PC-3 (cell line): ENCODE results near the gene TMEM164. TPM values are rescaled to one million over a fixed set of nuclear protein-coding genes. Genes with fewer than 3 reads are reported as not detected.
A peak's percentile ranks its signal among the peaks of the same experiment; 100 is the strongest.

Source experiments
- ATAC-seq: fragments of 200-7000 bp; cut with Tn5 transposase; 2 replicates; pipeline ENCODE4 v1.9.1; 2020; ENCODE audit warnings: mild to moderate bottlenecking, moderate library complexity
- BruUV-seq: library from RNA; stranded (reverse); fragments of 400-500 nt; replicated peaks from 2 replicates; lab custom pipeline; 2021; lab: Mats Ljungman, UMichigan
- CTCF ChIA-PET: fragments of 300-600 bp; sonication (Branson Sonifier 250); formaldehyde crosslinking; loops from one replicate; lab custom pipeline; 2022; ENCODE audit warnings: antibody characterized with exemption; lab: Charles Lee
- POLR2A ChIA-PET: fragments of 300-600 bp; sonication (Branson Sonifier 250); formaldehyde crosslinking; loops from one replicate; lab custom pipeline; 2022; ENCODE audit warnings: antibody characterized with exemption; ENCODE audit not compliant: unreplicated experiment; lab: Charles Lee
- DNase-seq: peaks from one replicate; pipeline ENCODE4 v3.0.0-alpha.2; 2015
- H2AFZ ChIP-seq: fragments of 300-600 bp; sonication (generic); 2 replicates; pipeline ENCODE4 v1.6.0; 2016; ENCODE audit warnings: antibody characterized with exemption, low read length
- H3F3A ChIP-seq: fragments of 300-600 bp; sonication (generic); one replicate; pipeline ENCODE4 v1.6.0; 2017; ENCODE audit warnings: antibody characterized with exemption, low read length, control low read depth, mild to moderate bottlenecking; ENCODE audit not compliant: unreplicated experiment
- H3K27ac ChIP-seq: fragments of 300-600 bp; sonication (generic); 2 replicates; pipeline ENCODE4 v1.5.1; 2016; ENCODE audit warnings: mild to moderate bottlenecking, low read length
- H3K27me3 ChIP-seq: fragments of 300-600 bp; sonication (generic); 2 replicates; pipeline ENCODE4 v1.6.1; 2016; ENCODE audit warnings: low read length, mixed read lengths
- H3K36me3 ChIP-seq: fragments of 300-600 bp; sonication (generic); 2 replicates; pipeline ENCODE4 v1.6.1; 2016; ENCODE audit warnings: low read depth, mixed run types, low read length, mixed read lengths
- H3K4me1 ChIP-seq: fragments of 300-600 bp; sonication (generic); 2 replicates; pipeline ENCODE4 v1.5.1; 2016; ENCODE audit warnings: low read length; ENCODE audit not compliant: insufficient read depth
- H3K4me2 ChIP-seq: fragments of 300-600 bp; sonication (generic); 2 replicates; pipeline ENCODE4 v1.6.0; 2016; ENCODE audit warnings: low read length
- H3K4me3 ChIP-seq: fragments of 300-600 bp; sonication (generic); 2 replicates; pipeline ENCODE4 v1.5.1; 2016; ENCODE audit warnings: mild to moderate bottlenecking, low read length, mixed read lengths
- H3K79me2 ChIP-seq: fragments of 300-600 bp; sonication (generic); 2 replicates; pipeline ENCODE4 v1.6.1; 2017; ENCODE audit warnings: low read length, mixed read lengths
- H3K9ac ChIP-seq: fragments of 300-600 bp; sonication (generic); 2 replicates; pipeline ENCODE4 v1.6.0; 2016; ENCODE audit warnings: mild to moderate bottlenecking, low read length
- H3K9me2 ChIP-seq: fragments of 300-600 bp; sonication (generic); replicated peaks from 2 replicates; pipeline ENCODE4 v1.6.1; 2016; ENCODE audit warnings: mixed run types, low read length, mixed read lengths
- H3K9me3 ChIP-seq: fragments of 300-600 bp; sonication (generic); 2 replicates; pipeline ENCODE4 v1.6.1; 2016; ENCODE audit warnings: low read length, mixed read lengths
- H4K20me1 ChIP-seq: fragments of 300-600 bp; sonication (generic); 2 replicates; pipeline ENCODE4 v1.6.1; 2016; ENCODE audit warnings: low read length, mixed read lengths
- EZH2 ChIP-seq: fragments of 300-600 bp; sonication (generic); IDR thresholded peaks from one replicate; pipeline ENCODE4 v1.6.1; 2017; ENCODE audit warnings: antibody characterized with exemption, mild to moderate bottlenecking, low read length; ENCODE audit not compliant: unreplicated experiment
- EZH2phosphoT487 ChIP-seq: fragments of 300-600 bp; sonication (generic); IDR thresholded peaks from 2 replicates; pipeline ENCODE4 v1.6.1; 2018; ENCODE audit warnings: mild to moderate bottlenecking, antibody characterized with exemption, low read length, borderline replicate concordance
- intact Hi-C: fragments of 100-400 bp; cut with micrococcal nuclease; formaldehyde crosslinking; loops from 2 replicates; pipeline ENCODE4 v1.9.0; 2023
- total RNA-seq: library from RNA; depleted of rRNA; stranded (reverse); fragments of >200 nt; gene quantifications from 2 replicates; pipeline ENCODE4 v1.2.3, GENCODE V29; 2014
- TF ChIP-seq, protein P1 (sequence below): fragments of 300-600 bp; sonication (generic); conservative IDR thresholded peaks from 2 replicates; pipeline ENCODE4 v1.5.1; 2017; ENCODE audit warnings: antibody characterized with exemption, low read depth, mild to moderate bottlenecking, low read length

The TMEM164 gene
- total RNA-seq, 1 experiment from 2014 or later: 26.6 TPM

DNA sequence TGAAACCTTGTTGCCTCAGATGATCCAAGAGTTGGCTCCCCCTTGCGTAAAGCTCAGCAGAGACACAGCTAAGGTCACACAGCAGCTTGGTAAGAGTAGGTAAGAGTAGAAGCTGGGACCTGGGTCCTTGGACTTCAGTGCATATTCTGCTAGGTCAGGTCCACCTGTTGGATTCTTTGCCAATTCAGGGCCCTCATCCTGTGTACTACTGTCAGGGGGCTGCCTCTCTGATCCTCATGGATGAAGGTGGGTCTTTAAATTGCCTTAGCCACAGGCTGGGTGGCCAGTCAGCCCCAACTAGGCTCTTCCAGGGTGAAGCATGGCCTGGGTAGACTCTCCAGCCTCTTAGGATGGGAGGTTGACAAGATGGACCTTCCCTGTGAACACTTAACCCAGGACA lies 159.2 kb downstream of the TMEM164 start:
- no TSS peak for BruUV-seq
- peaks cover 14% of the 10 kb centered on the region for H3K79me2 ChIP-seq
- no peaks in the 10 kb centered on the region for H3K27me3 ChIP-seq
- peak overlapping the region; percentile 7; the same call in 1 of the 2 replicates for H3K9ac ChIP-seq
- ChIA-PET CTCF (interaction anchor here (0.6 kb wide), 1 partner anchor 243 kb away, joined by 3 read pairs; no protein-coding TSS in a partner anchor), POLR2A (interaction anchor here (0.6 kb wide), 1 partner anchor 48 kb away, joined by 3 read pairs; no protein-coding TSS in a partner anchor)
- H2AFZ ChIP-seq: no peak overlapping the region
- no peaks in the 10 kb centered on the region for H3K9me3 ChIP-seq
- H3K4me3 ChIP-seq: no peak overlapping the region
- H4K20me1 ChIP-seq: no peaks in the 10 kb centered on the region
- peak overlapping the region; percentile 91 for H3K27ac ChIP-seq
- TF ChIP-seq EZH2: no peak
- no peak for TF ChIP-seq EZH2phosphoT487
- TF ChIP-seq, protein P1, sequence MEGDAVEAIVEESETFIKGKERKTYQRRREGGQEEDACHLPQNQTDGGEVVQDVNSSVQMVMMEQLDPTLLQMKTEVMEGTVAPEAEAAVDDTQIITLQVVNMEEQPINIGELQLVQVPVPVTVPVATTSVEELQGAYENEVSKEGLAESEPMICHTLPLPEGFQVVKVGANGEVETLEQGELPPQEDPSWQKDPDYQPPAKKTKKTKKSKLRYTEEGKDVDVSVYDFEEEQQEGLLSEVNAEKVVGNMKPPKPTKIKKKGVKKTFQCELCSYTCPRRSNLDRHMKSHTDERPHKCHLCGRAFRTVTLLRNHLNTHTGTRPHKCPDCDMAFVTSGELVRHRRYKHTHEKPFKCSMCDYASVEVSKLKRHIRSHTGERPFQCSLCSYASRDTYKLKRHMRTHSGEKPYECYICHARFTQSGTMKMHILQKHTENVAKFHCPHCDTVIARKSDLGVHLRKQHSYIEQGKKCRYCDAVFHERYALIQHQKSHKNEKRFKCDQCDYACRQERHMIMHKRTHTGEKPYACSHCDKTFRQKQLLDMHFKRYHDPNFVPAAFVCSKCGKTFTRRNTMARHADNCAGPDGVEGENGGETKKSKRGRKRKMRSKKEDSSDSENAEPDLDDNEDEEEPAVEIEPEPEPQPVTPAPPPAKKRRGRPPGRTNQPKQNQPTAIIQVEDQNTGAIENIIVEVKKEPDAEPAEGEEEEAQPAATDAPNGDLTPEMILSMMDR: no peak
- DNase-seq: no peak
- H3K36me3 ChIP-seq: no peaks in the 10 kb centered on the region
- ATAC-seq: no peak
- no peak overlapping the region for H3K4me2 ChIP-seq
- H3F3A ChIP-seq: no peaks in the 10 kb centered on the region
- H3K4me1 ChIP-seq: peaks cover 33% of the 10 kb centered on the region
- intact Hi-C loops: no loop called here
- no peaks in the 10 kb centered on the region for H3K9me2 ChIP-seq

DNA sequence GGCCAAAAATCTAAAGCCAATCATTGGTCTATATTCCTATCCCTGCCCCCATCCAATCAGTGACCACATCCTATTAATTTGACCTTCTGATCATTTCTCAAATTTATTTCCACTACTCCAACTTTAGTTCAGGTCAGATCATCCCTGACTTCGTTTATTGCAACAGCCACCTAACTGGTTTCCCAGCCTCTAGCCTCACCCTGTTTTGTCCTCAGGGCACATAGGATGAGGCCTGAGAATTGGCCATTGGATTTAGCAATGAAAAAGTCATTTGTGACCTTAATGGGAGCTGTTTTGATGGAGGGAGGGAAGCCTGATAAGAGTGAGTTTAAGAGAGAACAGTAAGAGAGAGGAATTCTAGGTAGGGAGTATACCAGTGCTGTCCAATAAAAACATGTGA lies 160.0 kb downstream of the TMEM164 start:
- Histone ChIP-seq H3K79me2 (peaks cover 14% of the 10 kb centered on the region), H3K9ac (peak overlapping the region; percentile 64), H3K36me3 (no peaks in the 10 kb centered on the region; the same call in 1 of the 2 replicates), H4K20me1 (no peaks in the 10 kb centered on the region), H2AFZ (no peak overlapping the region), H3K27me3 (no peaks in the 10 kb centered on the region), H3K9me2 (no peaks in the 10 kb centered on the region), H3F3A (no peaks in the 10 kb centered on the region), H3K4me1 (peaks cover 33% of the 10 kb centered on the region), H3K4me3 (0 out of 2 replicates have a peak overlapping the region, but pooled peaks have one; percentile 11), H3K27ac (peak overlapping the region; percentile 91), H3K9me3 (no peaks in the 10 kb centered on the region), H3K4me2 (peak overlapping the region; percentile 62; the same call in 1 of the 2 replicates)
- ChIA-PET CTCF (no interaction called here), POLR2A (interaction anchor here (0.6 kb wide), 1 partner anchor 178 kb away, joined by 4 read pairs; no protein-coding TSS in a partner anchor)
- intact Hi-C loops: no loop called here
- DNase-seq (peak; percentile 81), ATAC-seq (peak; percentile 25)
- TF ChIP-seq, protein P1: no peak
- TF ChIP-seq EZH2 (no peak), EZH2phosphoT487 (no peak)
- BruUV-seq: no TSS peak

DNA sequence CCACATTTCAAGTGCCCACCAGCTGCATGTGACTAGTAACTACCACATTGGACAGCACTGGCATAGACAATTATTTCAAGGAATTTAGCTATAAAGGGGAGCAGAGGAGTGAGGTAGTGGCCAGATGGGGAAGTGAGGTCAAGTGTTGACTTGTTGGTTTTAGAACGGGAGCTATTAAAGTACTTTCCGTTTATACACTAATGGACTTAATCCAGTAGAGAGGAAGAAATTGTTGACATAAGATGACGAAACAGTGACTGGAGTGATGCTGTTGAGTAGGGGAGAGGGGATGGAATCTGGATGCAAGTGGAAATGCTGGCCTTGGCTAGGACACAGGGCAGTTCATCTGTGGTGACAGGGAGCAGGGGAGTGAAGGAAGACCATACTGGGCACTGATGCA lies 160.6 kb downstream of the TMEM164 start:
- Histone ChIP-seq H3K9me3 (no peaks in the 10 kb centered on the region), H3K9ac (peak overlapping the region; percentile 64), H3K27me3 (no peaks in the 10 kb centered on the region), H3K9me2 (no peaks in the 10 kb centered on the region), H2AFZ (no peak overlapping the region), H4K20me1 (no peaks in the 10 kb centered on the region), H3K4me1 (peaks cover 33% of the 10 kb centered on the region), H3F3A (no peaks in the 10 kb centered on the region), H3K4me3 (0 out of 2 replicates have a peak overlapping the region, but pooled peaks have one; percentile 11), H3K79me2 (peaks cover 14% of the 10 kb centered on the region), H3K27ac (peak overlapping the region; percentile 91), H3K36me3 (no peaks in the 10 kb centered on the region; the same call in 1 of the 2 replicates), H3K4me2 (peak overlapping the region; percentile 62)
- DNase-seq (peak; percentile 68), ATAC-seq (peak; percentile 58)
- ChIA-PET POLR2A (interaction anchor here (0.6 kb wide), 1 partner anchor 178 kb away, joined by 4 read pairs; no protein-coding TSS in a partner anchor), CTCF (interaction anchor here (0.6 kb wide), 1 partner anchor 246 kb away, joined by 3 read pairs; no protein-coding TSS in a partner anchor)
- intact Hi-C loops: no loop called here
- TF ChIP-seq, protein P1: no peak
- TF ChIP-seq EZH2phosphoT487 (no peak), EZH2 (no peak)
- no TSS peak for BruUV-seq
